DOHH2 (cell line): ENCODE measurements around the gene XRN2.

ENCODE experiments used
- EZH2phosphoT487 ChIP-seq: fragments of 200-600 bp; sonication (generic); IDR thresholded peaks from 2 replicates; pipeline ENCODE4 v1.6.1; 2017; ENCODE audit warnings: borderline replicate concordance, mild to moderate bottlenecking, antibody characterized with exemption, low read length, moderate library complexity, mixed read lengths
- TF ChIP-seq, protein P1 (sequence below): fragments of 200-600 bp; sonication (generic); IDR thresholded peaks from one replicate; pipeline ENCODE4 v1.5.1; 2014; ENCODE audit warnings: antibody characterized with exemption, mild to moderate bottlenecking, low read depth, low read length; ENCODE audit not compliant: poor library complexity, severe bottlenecking

DNA sequence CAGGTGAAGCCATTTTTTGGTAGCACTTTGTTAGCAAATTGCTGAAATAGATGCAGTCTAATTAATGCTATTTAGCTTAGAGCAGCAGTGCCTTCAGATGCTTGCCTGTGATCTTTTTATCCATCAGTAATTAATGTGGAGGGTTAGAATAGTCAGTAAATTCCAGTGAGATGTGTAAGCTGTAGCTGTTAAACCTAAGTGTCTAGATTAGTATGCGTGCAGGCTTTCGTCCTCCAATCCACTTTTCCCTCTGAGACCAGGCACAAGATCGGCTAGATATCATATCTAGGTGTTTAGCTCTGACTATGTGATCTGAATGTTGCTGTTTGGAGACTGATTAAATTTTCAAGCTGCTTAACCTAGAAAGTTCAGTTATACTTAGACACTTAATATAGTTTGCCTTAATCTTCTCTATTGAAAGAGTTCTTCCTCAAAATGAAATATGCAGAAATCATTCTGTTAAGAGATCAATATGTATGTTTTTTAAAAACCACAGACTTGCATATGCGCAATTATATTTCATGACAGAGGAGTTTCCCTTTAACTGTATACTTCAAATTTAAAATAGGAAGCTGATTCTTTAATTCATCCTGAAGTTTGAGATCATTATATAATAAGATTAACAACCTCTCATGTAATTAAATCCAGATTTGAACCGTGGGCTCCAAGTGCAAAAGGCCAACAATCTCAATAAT, 41.2 kb downstream of the XRN2 start:
- TF ChIP-seq, protein P1, sequence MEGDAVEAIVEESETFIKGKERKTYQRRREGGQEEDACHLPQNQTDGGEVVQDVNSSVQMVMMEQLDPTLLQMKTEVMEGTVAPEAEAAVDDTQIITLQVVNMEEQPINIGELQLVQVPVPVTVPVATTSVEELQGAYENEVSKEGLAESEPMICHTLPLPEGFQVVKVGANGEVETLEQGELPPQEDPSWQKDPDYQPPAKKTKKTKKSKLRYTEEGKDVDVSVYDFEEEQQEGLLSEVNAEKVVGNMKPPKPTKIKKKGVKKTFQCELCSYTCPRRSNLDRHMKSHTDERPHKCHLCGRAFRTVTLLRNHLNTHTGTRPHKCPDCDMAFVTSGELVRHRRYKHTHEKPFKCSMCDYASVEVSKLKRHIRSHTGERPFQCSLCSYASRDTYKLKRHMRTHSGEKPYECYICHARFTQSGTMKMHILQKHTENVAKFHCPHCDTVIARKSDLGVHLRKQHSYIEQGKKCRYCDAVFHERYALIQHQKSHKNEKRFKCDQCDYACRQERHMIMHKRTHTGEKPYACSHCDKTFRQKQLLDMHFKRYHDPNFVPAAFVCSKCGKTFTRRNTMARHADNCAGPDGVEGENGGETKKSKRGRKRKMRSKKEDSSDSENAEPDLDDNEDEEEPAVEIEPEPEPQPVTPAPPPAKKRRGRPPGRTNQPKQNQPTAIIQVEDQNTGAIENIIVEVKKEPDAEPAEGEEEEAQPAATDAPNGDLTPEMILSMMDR, result no peak
- no peak for TF ChIP-seq EZH2phosphoT487
